Sigmoid colon (tissue), 7 donors: ENCODE data around the gene APOBEC3F. TPM values are rescaled to one million over a fixed set of nuclear protein-coding genes. Genes with fewer than 3 reads are reported as not detected.
"Not testable (repeated sequence)": the region's sequence is repeated elsewhere in the genome, so short reads cannot be mapped to it uniquely, and the experiment has no call there.

Experiments used
- DNase-seq: peaks from one replicate; pipeline ENCODE4 v3.0.0-alpha.2; 2019
- H3K27ac ChIP-seq, 4 donors: fragments of 200-600 bp; sonication (generic); one replicate each; pipeline ENCODE4 v1.5.1; 2016 to 2019; ENCODE audit warnings: mild to moderate bottlenecking in 1 of 4
- H3K27me3 ChIP-seq, 3 donors: fragments of 200-600 bp; sonication (generic); one replicate each; pipeline ENCODE4 v1.5.1; 2019; ENCODE audit warnings: mild to moderate bottlenecking in 1 of 3
- H3K36me3 ChIP-seq, 4 donors: fragments of 200-600 bp; sonication (generic); one replicate each; pipeline ENCODE4 v1.5.1; 2016 to 2019
- H3K4me1 ChIP-seq, 4 donors: fragments of 200-600 bp; sonication (generic); one replicate each; pipeline ENCODE4 v1.5.1; 2017 to 2019
- H3K4me3 ChIP-seq, 4 donors: fragments of 200-600 bp; sonication (generic); one replicate each; pipeline ENCODE4 v1.5.1; 2017 to 2019; ENCODE audit warnings: mild to moderate bottlenecking in 2 of 4, moderate library complexity in 1 of 4
- H3K9me3 ChIP-seq, 4 donors: fragments of 200-600 bp in 3 of 4; sonication (generic) in 3 of 4; one replicate each; pipeline versions ENCODE4 v1.5.1 to v1.6.1; 2013 to 2019
- EP300 ChIP-seq, 4 donors: sonication (generic); formaldehyde crosslinking; IDR thresholded peaks; one replicate each; pipeline ENCODE4 v1.6.1; 2017; ENCODE audit warnings: antibody characterized with exemption in 4 of 4
- POLR2A ChIP-seq, 2 donors: fragments of 450-650 bp; IDR thresholded peaks; one replicate each; pipeline ENCODE4 v1.6.1; 2016; ENCODE audit warnings: antibody characterized with exemption in 2 of 2, mild to moderate bottlenecking in 2 of 2, moderate library complexity in 2 of 2
- POLR2AphosphoS5 ChIP-seq, 4 donors: sonication (generic); formaldehyde crosslinking; IDR thresholded peaks; one replicate each; pipeline ENCODE4 v1.6.1; 2017; ENCODE audit warnings: antibody characterized with exemption in 4 of 4
- WGBS, 2 donors: extraction: QIAGEN DNeasy Blood & Tissue Kit; methylation state at CpG; one replicate each; pipeline ENCODE4 v1.1.7; 2013; 5-methylcytosine and 5-hydroxymethylcytosine counted together
- intact Hi-C: fragments of 100-400 bp; cut with DNase I; formaldehyde crosslinking; loops from one replicate; pipeline ENCODE4 v1.15.1; 2023
- polyA plus RNA-seq, 3 donors: library from polyadenylated mRNA; stranded (reverse); fragments of 200-250 nt; gene quantifications; one replicate each; pipeline ENCODE4 v1.2.3, GENCODE V29; 2013
- total RNA-seq, 4 donors: library from RNA; depleted of rRNA; stranded (reverse); fragments of >200 nt; gene quantifications; one replicate each; pipeline ENCODE4 v1.1.0, GENCODE V29; 2016
- TF ChIP-seq, protein P1 (sequence below), 4 experiments: fragments of 450-650 bp in 3 of 4; fragments of 200-600 bp in 1 of 4; IDR thresholded peaks; one replicate each; pipeline ENCODE4 v1.5.1; 2016 to 2019; ENCODE audit warnings: antibody characterized with exemption in 4 of 4, mild to moderate bottlenecking in 3 of 4, moderate library complexity in 2 of 4
- donor health status: healthy with polysubstance abuse.
- donor health status: Bipolar disorder and iron deficiency.
- donor health status: healthy.

APOBEC3F gene
- total RNA-seq (10 to 100 TPM in 1 of 4 donors, 1 to 10 TPM in 3; 3.0 to 10.2 (median 4.9) TPM), polyA plus RNA-seq (1 to 10 TPM; 1.2 to 8.1 (median 4.6) TPM)

DNA sequence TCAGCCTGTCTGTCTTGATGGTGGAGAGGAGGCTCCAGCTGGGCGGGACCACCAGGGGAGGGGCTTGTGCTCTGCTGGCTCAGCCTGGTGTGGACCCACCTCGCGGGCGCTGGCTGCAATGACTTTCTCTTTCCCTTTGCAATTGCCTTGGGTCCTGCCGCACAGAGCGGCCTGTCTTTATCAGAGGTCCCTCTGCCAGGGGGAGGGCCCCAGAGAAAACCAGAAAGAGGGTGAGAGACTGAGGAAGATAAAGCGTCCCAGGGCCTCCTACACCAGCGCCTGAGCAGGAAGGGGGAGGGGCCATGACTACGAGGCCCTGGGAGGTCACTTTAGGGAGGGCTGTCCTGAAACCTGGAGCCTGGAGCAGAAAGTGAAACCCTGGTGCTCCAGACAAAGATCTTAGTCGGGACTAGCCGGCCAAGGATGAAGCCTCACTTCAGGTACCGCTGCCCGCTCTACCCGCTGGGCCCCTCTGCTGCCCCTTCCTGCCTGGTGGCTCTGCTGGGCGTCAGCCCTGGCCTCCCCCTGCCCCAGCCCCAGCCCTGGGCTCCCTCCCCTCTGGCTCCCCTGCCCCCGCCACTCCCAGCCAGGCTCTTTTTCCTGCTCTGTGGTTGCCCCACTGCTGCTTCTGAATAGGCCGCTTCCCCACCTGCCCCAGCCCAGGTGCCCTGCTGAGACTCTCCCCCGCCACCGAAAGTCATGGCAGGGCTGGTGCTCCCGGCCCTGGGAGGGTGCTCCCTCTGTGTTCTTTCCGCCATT is at the start of gene APOBEC3F:
TSS of gene APOBEC3F (plus strand) at position 327 of the 759 bp plus-strand sequence. CDS start at position 424, 97 bp downstream.
- peaks cover 0 to 18% (median 10%) of the 10 kb centered on the region in 4 donors for H3K4me1 ChIP-seq
- WGBS, 2 donors, result 1% methylated on average over 20 to 21 of the region's 21 CpGs
- intact Hi-C loops, H3K36me3 ChIP-seq, H3K9me3 ChIP-seq, H3K27me3 ChIP-seq: not testable (repeated sequence)
- H3K4me3 ChIP-seq, result peak within 1 kb of the TSS; percentile 51 to 73 (median 60)
- TF ChIP-seq POLR2A (IDR thresholded peaks at IDR 0.05) (peak in 1 of 2 donors; percentile 15), POLR2AphosphoS5 (IDR thresholded peaks at IDR 0.05) (peak; percentile 26 to 49 (median 42))
- H3K27ac ChIP-seq, result peak within 1 kb of the TSS; percentile 83 to 91 (median 86)
- DNase-seq, result peak; percentile 89

DNA sequence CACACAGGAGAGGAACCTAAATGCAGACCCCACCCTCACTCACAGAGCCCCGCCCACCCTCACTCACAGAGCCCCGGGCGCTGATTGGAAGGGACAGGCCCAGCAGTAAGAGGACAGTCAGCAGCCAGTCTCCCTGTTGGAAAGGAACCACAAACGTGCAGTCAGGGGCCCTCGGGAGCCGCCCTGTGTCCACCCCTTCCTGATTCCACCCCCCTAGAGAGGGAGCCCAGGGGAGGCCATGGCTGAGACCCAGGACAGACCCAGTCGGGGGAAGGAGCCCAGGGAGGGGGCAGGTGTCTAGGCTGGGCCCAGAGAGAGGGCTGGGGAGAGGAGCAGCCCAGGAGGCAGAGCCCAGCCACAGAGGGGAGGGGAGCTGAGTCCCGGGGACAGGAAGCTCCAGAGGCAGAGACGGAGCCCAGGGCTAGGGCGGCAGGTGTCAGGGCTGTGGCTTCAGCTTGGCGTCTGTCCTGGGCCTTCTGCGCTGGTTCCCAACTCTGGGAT is 47.7 kb upstream of the APOBEC3F start:
- peaks cover 0 to 13% (median 0%) of the 10 kb centered on the region in 3 donors for H3K27me3 ChIP-seq
- H3K4me1 ChIP-seq, intact Hi-C loops, H3K27ac ChIP-seq, DNase-seq, H3K9me3 ChIP-seq, H3K4me3 ChIP-seq, H3K36me3 ChIP-seq: not testable (repeated sequence)
- WGBS, 2 donors, result 22 to 34% methylated on average over 12 of the region's 12 CpGs

DNA sequence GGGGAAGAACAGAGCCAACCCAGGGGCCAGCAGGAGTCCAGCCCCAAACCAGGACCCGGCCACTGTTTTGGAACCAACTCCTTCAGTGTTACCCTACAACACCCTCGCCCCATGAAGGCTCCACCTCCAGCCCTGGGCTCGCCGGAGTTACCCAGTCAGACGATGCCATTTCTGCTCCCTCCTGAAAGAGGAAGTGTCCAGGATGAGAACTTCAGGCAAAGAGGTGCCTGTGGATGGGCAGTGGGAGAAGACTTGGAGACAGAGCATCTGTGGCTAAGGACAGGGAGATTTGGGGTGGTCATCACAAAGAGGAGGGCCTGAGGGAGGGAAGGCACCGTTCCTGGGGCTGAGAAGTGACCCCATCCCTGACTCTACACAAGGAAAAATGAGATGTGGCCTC is 44.6 kb upstream of the APOBEC3F start:
- TF ChIP-seq, protein P1, sequence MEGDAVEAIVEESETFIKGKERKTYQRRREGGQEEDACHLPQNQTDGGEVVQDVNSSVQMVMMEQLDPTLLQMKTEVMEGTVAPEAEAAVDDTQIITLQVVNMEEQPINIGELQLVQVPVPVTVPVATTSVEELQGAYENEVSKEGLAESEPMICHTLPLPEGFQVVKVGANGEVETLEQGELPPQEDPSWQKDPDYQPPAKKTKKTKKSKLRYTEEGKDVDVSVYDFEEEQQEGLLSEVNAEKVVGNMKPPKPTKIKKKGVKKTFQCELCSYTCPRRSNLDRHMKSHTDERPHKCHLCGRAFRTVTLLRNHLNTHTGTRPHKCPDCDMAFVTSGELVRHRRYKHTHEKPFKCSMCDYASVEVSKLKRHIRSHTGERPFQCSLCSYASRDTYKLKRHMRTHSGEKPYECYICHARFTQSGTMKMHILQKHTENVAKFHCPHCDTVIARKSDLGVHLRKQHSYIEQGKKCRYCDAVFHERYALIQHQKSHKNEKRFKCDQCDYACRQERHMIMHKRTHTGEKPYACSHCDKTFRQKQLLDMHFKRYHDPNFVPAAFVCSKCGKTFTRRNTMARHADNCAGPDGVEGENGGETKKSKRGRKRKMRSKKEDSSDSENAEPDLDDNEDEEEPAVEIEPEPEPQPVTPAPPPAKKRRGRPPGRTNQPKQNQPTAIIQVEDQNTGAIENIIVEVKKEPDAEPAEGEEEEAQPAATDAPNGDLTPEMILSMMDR (IDR thresholded peaks at IDR 0.05), result no peak
- TF ChIP-seq POLR2A (IDR thresholded peaks at IDR 0.05) (no peak), EP300 (IDR thresholded peaks at IDR 0.05) (no peak), POLR2AphosphoS5 (IDR thresholded peaks at IDR 0.05) (no peak)
- Histone ChIP-seq H3K27ac (no peak overlapping the region), H3K27me3 (peaks cover 0 to 13% (median 0%) of the 10 kb centered on the region in 3 donors), H3K36me3 (no peaks in the 10 kb centered on the region), H3K4me1 (no peaks in the 10 kb centered on the region), H3K9me3 (no peaks in the 10 kb centered on the region), H3K4me3 (no peak overlapping the region)
- DNase-seq, result no peak
- intact Hi-C loops, result no loop called here
- WGBS, 2 donors, result 70 to 76% methylated on average over 6 of the region's 6 CpGs

DNA sequence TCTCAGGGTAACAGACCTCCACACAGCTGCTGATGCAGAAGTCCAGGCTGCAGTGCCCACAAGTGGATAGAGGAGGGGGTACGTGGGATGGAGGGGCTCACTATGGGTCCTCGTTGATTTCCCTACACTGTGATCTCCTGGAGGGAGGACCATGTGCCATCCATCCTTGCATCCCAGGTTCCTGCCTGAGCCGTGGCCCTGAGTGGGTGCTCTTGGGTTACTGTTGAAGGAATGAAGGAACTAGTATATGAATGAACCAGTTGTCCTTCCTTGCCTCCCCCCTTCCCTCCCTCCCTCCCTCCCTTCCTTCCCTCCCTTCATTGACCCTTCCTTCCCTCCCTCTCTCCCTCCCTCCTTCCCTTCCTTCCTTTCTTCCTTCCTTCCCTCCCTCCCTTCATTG is 43.1 kb upstream of the APOBEC3F start:
- Histone ChIP-seq H3K27ac (no peak overlapping the region), H3K4me1 (no peaks in the 10 kb centered on the region), H3K27me3 (peaks cover 0 to 13% (median 0%) of the 10 kb centered on the region in 3 donors), H3K4me3 (no peak overlapping the region), H3K36me3 (no peaks in the 10 kb centered on the region), H3K9me3 (no peaks in the 10 kb centered on the region)
- no peak for DNase-seq
- intact Hi-C loops, result no loop called here
- TF ChIP-seq, protein P1 (IDR thresholded peaks at IDR 0.05), result no peak
- TF ChIP-seq POLR2AphosphoS5 (IDR thresholded peaks at IDR 0.05) (no peak), EP300 (IDR thresholded peaks at IDR 0.05) (no peak), POLR2A (IDR thresholded peaks at IDR 0.05) (no peak)
- WGBS, 2 donors, result 85 to 91% methylated on average over 3 of the region's 3 CpGs

DNA sequence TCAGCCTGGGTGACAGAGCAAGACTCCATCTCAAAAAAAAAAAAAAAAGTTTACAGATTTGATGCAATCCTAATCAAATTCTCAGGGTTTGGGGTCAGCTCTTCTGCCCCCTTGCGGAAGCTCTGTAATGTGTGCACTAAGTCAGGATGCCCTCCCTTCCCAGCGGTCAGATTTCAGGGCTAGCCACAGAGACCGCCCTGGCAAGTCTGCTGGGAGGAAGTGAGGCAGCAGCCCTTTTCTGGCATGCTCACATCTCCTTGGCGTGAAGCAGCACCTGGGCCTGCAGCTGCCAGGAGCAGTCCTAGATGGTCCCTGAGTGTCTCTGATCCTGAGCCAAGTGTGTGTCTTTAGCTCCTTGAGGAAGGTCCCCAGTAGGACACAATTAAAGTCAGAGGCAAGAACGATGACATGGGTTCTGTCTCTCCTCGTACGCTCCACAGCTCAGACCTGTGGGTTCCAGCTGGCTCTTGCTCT is 37.5 kb upstream of the APOBEC3F start:
- intact Hi-C loops, result loop anchor here (1.0 to 2.0 kb wide), 2 partner anchors 134 to 234 kb away; no protein-coding TSS in a partner anchor
- H3K27ac ChIP-seq, result no peak overlapping the region
- 11 to 20% methylated on average over 7 of the region's 7 CpGs for WGBS, 2 donors

More for the DNA sequence above, 37.5 kb upstream of the APOBEC3F start:
- Histone ChIP-seq H3K4me1 (peaks cover 0 to 8% (median 2%) of the 10 kb centered on the region in 4 donors), H3K36me3 (no peaks in the 10 kb centered on the region), H3K9me3 (no peaks in the 10 kb centered on the region), H3K4me3 (no peak overlapping the region), H3K27me3 (no peaks in the 10 kb centered on the region)
- peak; percentile 86 for DNase-seq
- TF ChIP-seq POLR2AphosphoS5 (IDR thresholded peaks at IDR 0.05), result peak in 1 of 4 donors; percentile 27
- no peak for TF ChIP-seq EP300 (IDR thresholded peaks at IDR 0.05)
- TF ChIP-seq, protein P1 (IDR thresholded peaks at IDR 0.05), result peak; percentile 53 to 80 (median 70)
- no peak for TF ChIP-seq POLR2A (IDR thresholded peaks at IDR 0.05)
